ENCODE results near the gene ZNF853. TPM values are rescaled to one million over a fixed set of nuclear protein-coding genes. Genes with fewer than 3 reads are reported as not detected.

Gene ZNF853
- total and polyA plus RNA-seq, 4 donors, result 0.04 to 3.0 (median 0.51) TPM

- Histone ChIP-seq H3K4me1 (ENCODE audit: control insufficient read depth in 4 of 4, insufficient read depth in 4 of 4, low read length in 3 of 4) (peaks cover 0 to under 1% (median 0%) of the 10 kb centered on the region in 4 donors), H3K27ac (ENCODE audit: low read depth in 1 of 2, low read length in 2 of 2) (no peak overlapping the region), H3K4me3 (ENCODE audit: low read depth in 1 of 3, low read length in 3 of 3) (no peak overlapping the region), H3K9ac (ENCODE audit: low read depth in 1 of 2, low read length in 2 of 2) (no peak overlapping the region), H3K27me3 (ENCODE audit: control insufficient read depth in 4 of 4, insufficient read depth in 4 of 4, low read length in 3 of 4) (peaks cover 0 to 2% (median 1%) of the 10 kb centered on the region in 4 donors), H3K9me3 (ENCODE audit: control insufficient read depth in 4 of 4, low read length in 3 of 4) (no peaks in the 10 kb centered on the region), H3K36me3 (ENCODE audit: control insufficient read depth in 4 of 4, insufficient read depth in 3 of 4, low read depth in 1 of 4, low read length in 3 of 4) (no peaks in the 10 kb centered on the region)
- TF ChIP-seq ZBTB33 (IDR thresholded peaks at IDR 0.05) (no peak), MAX (IDR thresholded peaks at IDR 0.05) (no peak), FOXA2 (IDR thresholded peaks at IDR 0.05) (no peak), SP1 (IDR thresholded peaks at IDR 0.05) (no peak), HNF4G (IDR thresholded peaks at IDR 0.05) (no peak), NR2F2 (IDR thresholded peaks at IDR 0.05) (no peak)
- 60% methylated on average over 7 of the region's 7 CpGs for WGBS
- no peak for DNase-seq (ENCODE audit: low spot score)
These were observed 44.1 kb upstream of the ZNF853 start for GRCh38 chr7:6571160-6571779.

GRCh38 chr7:6575281-6576023 lies 40.0 kb upstream of the ZNF853 start:
- H3K9ac ChIP-seq (ENCODE audit: low read depth in 1 of 2, low read length in 2 of 2), result no peak overlapping the region
- 72% methylated on average over 9 of the region's 9 CpGs for WGBS
- peaks cover 0 to 12% (median 9%) of the 10 kb centered on the region in 4 donors for H3K4me1 ChIP-seq (ENCODE audit: control insufficient read depth in 4 of 4, insufficient read depth in 4 of 4, low read length in 3 of 4)
- H3K9me3 ChIP-seq (ENCODE audit: control insufficient read depth in 4 of 4, low read length in 3 of 4), result no peaks in the 10 kb centered on the region
- DNase-seq (ENCODE audit: low spot score), result no peak
- no peak for TF ChIP-seq GABPA (IDR thresholded peaks at IDR 0.05 in 1 of 2, conservative IDR thresholded peaks at IDR 0.05 in 1 of 2)
- no peak for TF ChIP-seq HNF4G (IDR thresholded peaks at IDR 0.05)
- TF ChIP-seq RAD21 (IDR thresholded peaks at IDR 0.05), result no peak
- no peak for TF ChIP-seq REST (IDR thresholded peaks at IDR 0.05)
- TF ChIP-seq YY1 (IDR thresholded peaks at IDR 0.05), result no peak
- no peak for TF ChIP-seq SP1 (IDR thresholded peaks at IDR 0.05)
- TF ChIP-seq RXRA (IDR thresholded peaks at IDR 0.05), result no peak
- TF ChIP-seq CTCF (IDR thresholded peaks at IDR 0.05; ENCODE audit: low read depth, low read length, missing input control), result no peak
- TF ChIP-seq FOXA2 (IDR thresholded peaks at IDR 0.05), result no peak
- no peak for TF ChIP-seq ZBTB33 (IDR thresholded peaks at IDR 0.05)
- TF ChIP-seq HNF4A (conservative IDR thresholded peaks at IDR 0.05), result no peak
- TF ChIP-seq TAF1 (conservative IDR thresholded peaks at IDR 0.05), result no peak
- no peak for TF ChIP-seq JUND (IDR thresholded peaks at IDR 0.05)
- H3K36me3 ChIP-seq (ENCODE audit: control insufficient read depth in 4 of 4, insufficient read depth in 3 of 4, low read depth in 1 of 4, low read length in 3 of 4), result peaks cover 2 to 7% (median 4%) of the 10 kb centered on the region in 4 donors
- H3K4me3 ChIP-seq (ENCODE audit: low read depth in 1 of 3, low read length in 3 of 3), result no peak overlapping the region
- no peak overlapping the region for H3K27ac ChIP-seq (ENCODE audit: low read depth in 1 of 2, low read length in 2 of 2)
- no peaks in the 10 kb centered on the region for H3K27me3 ChIP-seq (ENCODE audit: control insufficient read depth in 4 of 4, insufficient read depth in 4 of 4, low read length in 3 of 4)

Measured in liver (tissue), 9 donors.